Ectodermal cell (in vitro differentiated cells): ENCODE data around the gene SUPT5H.

ENCODE experiments used
- H3K27ac ChIP-seq: 2 replicates; pipeline ENCODE4 v1.7.0; 2013; ENCODE audit warnings: mild to moderate bottlenecking, low read depth, low read length; ENCODE audit not compliant: insufficient read depth, poor library complexity, severe bottlenecking
- H3K27me3 ChIP-seq: 2 replicates; pipeline ENCODE4 v1.7.0; 2013; ENCODE audit warnings: mild to moderate bottlenecking, low read length; ENCODE audit not compliant: insufficient read depth, control insufficient read depth, poor library complexity, severe bottlenecking
- H3K36me3 ChIP-seq: one replicate; pipeline ENCODE4 v1.7.0; 2013; ENCODE audit warnings: low read length; ENCODE audit not compliant: control insufficient read depth, insufficient read depth
- H3K4me1 ChIP-seq: one replicate; pipeline ENCODE4 v1.7.0; 2013; ENCODE audit warnings: low read length; ENCODE audit not compliant: control insufficient read depth, insufficient read depth
- H3K4me3 ChIP-seq: 2 replicates; pipeline ENCODE4 v1.7.0; 2013; ENCODE audit warnings: low read depth, low read length, control low read depth; ENCODE audit not compliant: insufficient read depth
- H3K9me3 ChIP-seq: 2 replicates; pipeline ENCODE4 v1.7.0; 2013; ENCODE audit warnings: mild to moderate bottlenecking, low read length, moderate library complexity; ENCODE audit not compliant: control insufficient read depth
- WGBS, 2 experiments: methylation state at CpG; one replicate each; pipeline ENCODE4 v1.1.7; 2013; ENCODE audit warnings: missing lambda C conversion rate in 2 of 2; 5-methylcytosine and 5-hydroxymethylcytosine counted together

The SUPT5H gene

GRCh38 chr19:39480337-39481228 is 35.2 kb downstream of the SUPT5H start, which contains the start of gene TIMM50:
TIMM50 (plus strand) TSS chr19:39480838; CDS start chr19:39480854, 16 bp downstream.
- H3K36me3 ChIP-seq, result peaks cover 17% of the 10 kb centered on the region
- H3K27me3 ChIP-seq, result no peaks in the 10 kb centered on the region
- 4% methylated on average over 62 of the region's 62 CpGs for WGBS, 2 experiments
- H3K4me3 ChIP-seq, result peak within 1 kb of the TSS; percentile 88
- H3K9me3 ChIP-seq, result no peaks in the 10 kb centered on the region
- peak within 1 kb of the TSS; percentile 11 for H3K27ac ChIP-seq
- peaks cover 6% of the 10 kb centered on the region for H3K4me1 ChIP-seq

DNA sequence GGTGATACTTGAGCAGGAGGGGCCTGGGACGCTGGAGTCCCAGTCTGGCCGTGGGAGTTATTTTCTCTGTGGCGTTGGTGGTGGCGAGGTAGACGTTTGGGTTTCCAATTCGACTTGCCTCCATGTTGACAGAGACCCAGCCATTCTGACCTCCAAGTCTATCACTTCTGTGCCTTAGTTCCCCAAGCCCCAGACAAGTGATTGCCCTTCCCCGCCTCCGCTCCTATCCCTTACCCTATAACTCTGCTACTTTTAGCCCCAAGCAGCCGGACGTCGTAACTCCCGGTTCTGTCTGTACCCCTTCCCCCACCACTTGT is 35.8 kb downstream of the SUPT5H start:
- peak overlapping the region; percentile 11 for H3K27ac ChIP-seq

DNA sequence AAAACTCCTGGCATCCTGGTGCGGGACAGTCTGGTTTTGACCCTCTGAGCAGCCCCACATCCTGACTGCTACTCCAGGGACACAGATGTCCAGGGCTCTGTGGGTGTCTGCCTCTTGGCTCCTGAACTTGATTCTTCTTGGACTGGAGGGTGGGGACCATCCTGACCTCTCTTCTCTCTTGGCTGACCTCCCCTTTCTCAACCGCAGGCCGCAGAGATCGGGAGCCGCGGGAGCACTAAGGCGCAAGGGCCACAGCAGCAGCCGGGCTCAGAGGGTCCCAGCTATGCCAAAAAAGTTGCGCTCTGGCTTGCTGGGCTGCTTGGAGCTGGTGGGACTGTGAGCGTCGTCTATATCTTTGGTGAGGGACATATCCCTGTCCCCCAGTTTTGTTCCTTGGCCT is 36.3 kb downstream of the SUPT5H start:
- Histone ChIP-seq H3K27ac (no peak overlapping the region), H3K27me3 (no peaks in the 10 kb centered on the region), H3K9me3 (no peaks in the 10 kb centered on the region), H3K4me3 (peak overlapping the region; percentile 88), H3K36me3 (peaks cover 10% of the 10 kb centered on the region), H3K4me1 (peaks cover 6% of the 10 kb centered on the region)
- WGBS, 2 experiments, result 87 to 92% methylated on average over 11 of the region's 11 CpGs

More for the DNA sequence above, 35.8 kb downstream of the SUPT5H start:
- Histone ChIP-seq H3K4me3 (peak overlapping the region; percentile 88), H3K27me3 (no peaks in the 10 kb centered on the region), H3K9me3 (no peaks in the 10 kb centered on the region), H3K36me3 (peaks cover 14% of the 10 kb centered on the region), H3K4me1 (peaks cover 6% of the 10 kb centered on the region)
- WGBS, 2 experiments, result 2 to 3% methylated on average over 12 of the region's 12 CpGs

DNA sequence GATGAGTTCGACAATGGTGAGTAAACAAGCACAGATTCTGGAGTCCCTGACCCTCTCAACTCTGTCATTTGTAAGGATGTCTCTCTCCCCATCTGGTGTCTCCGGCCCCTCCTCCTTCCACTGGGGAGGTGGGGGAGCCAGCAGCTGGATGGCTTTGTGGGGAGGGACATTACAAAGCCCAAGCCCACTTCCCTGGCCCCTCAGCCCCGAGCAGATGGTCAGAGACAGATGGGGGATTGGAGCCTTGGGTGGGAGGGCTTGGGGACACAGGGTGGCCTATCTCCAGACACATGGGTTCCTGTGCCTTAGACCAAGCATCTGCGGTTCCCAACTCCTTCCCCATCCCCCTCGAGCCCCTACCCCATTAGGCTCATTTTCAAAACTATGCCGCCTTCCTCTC is 37.8 kb downstream of the SUPT5H start:
- H3K27me3 ChIP-seq, result no peaks in the 10 kb centered on the region
- peaks cover 6% of the 10 kb centered on the region for H3K4me1 ChIP-seq
- no peak overlapping the region for H3K27ac ChIP-seq
- WGBS, 2 experiments, result 93 to 94% methylated on average over 4 to 6 of the region's 6 CpGs
- H3K9me3 ChIP-seq, result no peaks in the 10 kb centered on the region
- peaks cover 10% of the 10 kb centered on the region for H3K36me3 ChIP-seq
- no peak overlapping the region for H3K4me3 ChIP-seq

DNA sequence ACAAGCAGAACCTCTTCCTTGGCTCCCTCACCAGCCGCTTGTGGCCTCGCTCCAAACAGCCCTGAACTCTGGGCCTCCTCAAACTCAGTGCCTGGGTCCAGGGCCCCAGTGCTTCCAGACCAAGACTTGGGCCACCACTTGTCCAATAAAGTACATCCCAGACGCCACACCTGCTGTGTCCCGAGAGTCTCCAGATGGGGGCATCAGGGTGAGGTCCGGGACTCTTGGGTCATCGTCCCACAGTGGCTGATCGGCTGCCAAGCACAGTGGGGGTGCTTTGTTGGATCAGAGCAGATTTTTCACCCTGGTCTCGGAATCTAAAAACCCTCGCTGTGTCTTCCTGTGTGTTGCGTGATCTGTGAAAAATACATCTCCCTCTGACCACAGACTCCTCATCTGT is 44.4 kb downstream of the SUPT5H start:
- Histone ChIP-seq H3K36me3 (peaks cover 18% of the 10 kb centered on the region), H3K9me3 (no peaks in the 10 kb centered on the region), H3K27ac (no peak overlapping the region), H3K4me1 (no peaks in the 10 kb centered on the region), H3K27me3 (no peaks in the 10 kb centered on the region), H3K4me3 (no peak overlapping the region)
- WGBS, 2 experiments, result 86 to 87% methylated on average over 10 of the region's 10 CpGs

GRCh38 chr19:39492225-39492624 is 46.8 kb downstream of the SUPT5H start:
- H3K36me3 ChIP-seq, result peaks cover 11% of the 10 kb centered on the region
- no peaks in the 10 kb centered on the region for H3K27me3 ChIP-seq
- H3K4me1 ChIP-seq, result no peaks in the 10 kb centered on the region
- no peaks in the 10 kb centered on the region for H3K9me3 ChIP-seq
- 96% methylated on average over 6 of the region's 6 CpGs for WGBS, 2 experiments
- H3K27ac ChIP-seq, result no peak overlapping the region
- H3K4me3 ChIP-seq, result no peak overlapping the region

GRCh38 chr19:39492788-39493187 is 47.4 kb downstream of the SUPT5H start:
- H3K4me1 ChIP-seq, result no peaks in the 10 kb centered on the region
- peaks cover 3% of the 10 kb centered on the region for H3K27me3 ChIP-seq
- WGBS, 2 experiments, result 76 to 86% methylated on average over 2 of the region's 3 CpGs
- no peak overlapping the region for H3K27ac ChIP-seq
- H3K36me3 ChIP-seq, result peaks cover 11% of the 10 kb centered on the region
- no peaks in the 10 kb centered on the region for H3K9me3 ChIP-seq
- no peak overlapping the region for H3K4me3 ChIP-seq

DNA sequence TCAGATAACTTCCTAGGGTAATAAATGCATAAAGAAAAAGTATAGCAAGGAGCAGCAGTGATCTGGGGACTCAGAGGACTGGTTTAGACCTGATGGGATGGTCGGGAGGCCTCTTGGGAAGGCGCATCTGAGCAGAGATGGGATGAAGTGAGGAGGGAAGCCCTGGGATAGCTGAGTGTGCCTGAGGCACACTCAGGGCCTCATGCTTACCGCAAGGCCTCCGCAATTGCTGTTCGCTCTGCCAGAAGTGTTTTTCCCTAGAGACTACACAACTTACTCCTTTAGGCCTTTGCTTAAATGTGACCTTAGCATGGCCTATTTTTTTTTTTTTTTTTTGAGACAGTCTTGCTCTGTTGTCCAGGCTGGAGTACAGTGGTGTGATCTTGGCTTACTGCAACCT is 49.3 kb downstream of the SUPT5H start:
- WGBS, 2 experiments, result 91 to 92% methylated on average over 5 of the region's 5 CpGs
- H3K4me3 ChIP-seq, result no peak overlapping the region

DNA sequence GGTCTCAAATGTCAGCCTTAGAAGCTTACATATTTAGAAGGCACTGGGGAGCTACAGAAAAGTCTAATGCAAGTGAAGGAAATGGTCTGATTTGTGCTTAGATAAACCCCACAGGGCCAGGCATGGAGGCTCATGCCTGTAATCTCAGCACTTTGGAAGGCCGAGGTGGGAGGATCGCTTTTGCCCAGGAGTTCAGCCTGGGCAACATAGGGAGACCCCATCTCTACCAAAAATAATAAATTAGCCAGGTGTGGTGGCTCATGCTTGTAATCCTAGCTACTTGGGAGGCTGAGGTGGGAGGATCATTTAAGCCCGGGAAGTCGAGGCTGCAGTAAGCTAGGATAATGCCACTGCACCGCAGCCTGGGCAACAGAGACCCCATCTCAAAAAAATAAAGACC is 50.7 kb downstream of the SUPT5H start:
- H3K9me3 ChIP-seq, result no peaks in the 10 kb centered on the region
- WGBS, 2 experiments, result 85 to 92% methylated on average over 5 of the region's 5 CpGs
- no peak overlapping the region for H3K27ac ChIP-seq
- peaks cover 36% of the 10 kb centered on the region for H3K27me3 ChIP-seq
- H3K4me3 ChIP-seq, result no peak overlapping the region
- H3K4me1 ChIP-seq, result peaks cover 6% of the 10 kb centered on the region
- no peaks in the 10 kb centered on the region for H3K36me3 ChIP-seq

More for the DNA sequence above, 49.3 kb downstream of the SUPT5H start:
- Histone ChIP-seq H3K9me3 (no peaks in the 10 kb centered on the region), H3K4me1 (peaks cover 6% of the 10 kb centered on the region), H3K27me3 (peaks cover 22% of the 10 kb centered on the region), H3K27ac (no peak overlapping the region), H3K36me3 (peaks cover 8% of the 10 kb centered on the region)

DNA sequence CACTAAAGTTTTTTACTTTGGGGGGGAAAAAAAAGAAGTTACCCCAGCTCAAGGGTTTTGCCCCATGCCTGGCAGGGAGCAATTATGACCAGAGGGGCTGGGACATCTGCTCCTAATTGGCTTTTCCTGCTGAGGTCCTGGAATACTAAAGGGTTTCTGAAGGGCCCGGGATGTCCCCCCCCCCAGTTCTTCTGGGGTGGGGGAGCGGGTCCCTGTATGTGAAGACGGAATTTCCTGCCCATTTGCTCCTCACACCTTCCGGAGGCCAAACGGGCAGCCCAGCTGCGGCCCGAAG is 52.3 kb downstream of the SUPT5H start:
- Histone ChIP-seq H3K4me3 (peak overlapping the region; percentile 11), H3K9me3 (no peaks in the 10 kb centered on the region), H3K4me1 (peaks cover 6% of the 10 kb centered on the region), H3K36me3 (no peaks in the 10 kb centered on the region), H3K27ac (no peak overlapping the region), H3K27me3 (peaks cover 52% of the 10 kb centered on the region)
- WGBS, 2 experiments, result 0% methylated on average over 7 of the region's 7 CpGs
